GM19395 (cell line): ENCODE data around the gene ABHD17B.

ENCODE experiments used
- ATAC-seq: cut with Tn5 transposase; IDR thresholded peaks from one replicate; pipeline ENCODE4 v1.9.1; 2021; ENCODE audit warnings: mild to moderate bottlenecking, moderate library complexity; ENCODE audit not compliant: unreplicated experiment

Gene ABHD17B

GRCh38 chr9:71822935-71823334, 88.1 kb downstream of the ABHD17B start:
- ATAC-seq: no peak

DNA sequence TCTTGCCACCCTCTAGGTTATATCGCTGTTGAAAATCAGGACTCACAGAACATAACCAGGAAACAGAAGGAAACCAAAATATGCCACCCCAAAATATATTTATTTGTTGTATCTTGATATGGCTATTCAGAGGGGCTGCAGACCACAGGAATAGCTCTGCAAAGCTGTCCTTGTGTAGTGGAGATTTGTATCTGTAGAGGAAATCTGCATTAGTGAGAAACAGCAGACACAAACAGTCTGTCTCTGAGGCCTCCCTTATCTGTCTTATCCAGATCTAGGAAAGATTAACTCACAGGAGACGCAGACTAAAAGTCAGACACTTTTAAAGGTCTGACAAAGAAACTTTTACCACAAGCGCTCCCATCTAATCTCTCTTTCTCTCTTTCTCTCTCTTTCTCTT, 88.5 kb downstream of the ABHD17B start:
- ATAC-seq: no peak

DNA sequence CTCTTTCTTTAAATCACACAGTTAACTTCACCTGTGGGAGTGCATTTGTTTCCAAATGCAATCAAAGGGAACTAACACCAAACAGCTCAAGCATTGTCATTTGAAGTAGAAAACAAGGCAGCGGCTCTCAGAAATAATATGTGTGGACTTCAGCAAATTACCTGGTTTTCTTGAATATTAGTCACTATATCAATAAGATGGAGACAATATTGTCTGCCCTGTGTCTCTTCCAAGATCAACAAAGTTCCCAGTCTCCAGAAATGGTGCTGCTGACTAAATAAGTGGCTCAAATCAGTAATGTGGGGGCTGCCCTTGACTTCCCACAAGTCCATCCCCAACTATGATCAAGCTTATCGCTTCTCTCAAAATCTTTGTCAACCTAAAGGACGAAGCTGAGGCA, 89.6 kb downstream of the ABHD17B start:
- ATAC-seq: no peak

GRCh38 chr9:71820403-71820921, 90.5 kb downstream of the ABHD17B start:
- ATAC-seq: no peak

DNA sequence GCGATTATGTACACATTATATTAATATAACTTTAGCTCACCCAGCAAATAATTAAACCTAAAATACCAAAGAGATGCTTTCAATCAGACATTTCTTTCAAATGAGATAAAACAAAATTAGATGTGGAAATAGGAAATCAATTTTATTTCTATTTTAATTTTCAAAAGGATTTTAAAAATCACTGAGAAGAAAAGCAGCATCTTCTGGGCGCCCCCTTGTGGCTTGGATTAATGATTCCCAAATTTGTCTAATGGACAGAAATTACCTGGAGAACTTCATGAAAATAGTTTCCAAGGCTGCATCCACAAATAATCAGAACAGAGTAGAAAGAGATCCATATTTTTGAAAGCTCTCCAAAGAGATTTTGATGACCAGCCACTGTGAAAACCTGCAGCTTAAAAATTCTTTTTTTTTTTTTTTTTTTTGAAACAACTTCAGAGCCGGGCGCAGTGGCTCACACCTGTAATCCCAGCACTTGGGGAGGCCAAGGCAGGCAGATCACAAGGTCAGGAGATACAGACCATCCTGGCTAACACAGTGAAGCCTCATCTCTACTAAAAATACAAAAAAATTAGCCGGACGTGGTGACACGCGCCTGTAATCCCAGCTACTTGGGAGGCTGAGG, 91.8 kb downstream of the ABHD17B start:
- no peak for ATAC-seq

DNA sequence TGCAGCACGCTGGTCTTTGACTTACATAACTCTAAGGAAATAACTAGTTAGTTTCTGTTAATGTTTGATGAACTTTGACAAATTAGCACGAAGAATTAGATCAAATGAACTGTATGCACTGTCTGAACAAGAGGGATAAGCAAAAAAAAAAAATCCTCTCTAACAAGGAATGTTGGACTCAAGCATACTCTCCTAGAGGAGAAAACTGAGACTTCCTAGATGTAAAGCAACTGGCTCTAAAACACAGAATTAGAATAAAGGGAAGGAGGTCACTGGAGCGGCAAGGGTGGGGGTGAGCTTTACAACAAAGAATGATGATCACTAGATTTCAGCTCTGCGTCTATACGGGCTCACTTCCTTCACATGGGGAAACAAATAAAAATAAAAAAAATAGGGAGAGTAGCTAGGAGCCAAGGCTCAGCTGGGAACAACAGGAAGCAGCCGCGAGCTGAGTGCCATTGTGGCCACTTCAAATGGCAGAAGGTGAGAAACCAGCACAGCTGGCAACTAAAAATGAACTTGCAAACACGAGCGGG, 94.0 kb downstream of the ABHD17B start:
- no peak for ATAC-seq
